A549 (cell line): ENCODE data around the gene YWHAE. TPM values are rescaled to one million over a fixed set of nuclear protein-coding genes. Genes with fewer than 3 reads are reported as not detected.

ENCODE experiments used
- ATAC-seq, 2 experiments: fragments of 200-7000 bp in 1 of 2; fragments of >200 bp in 1 of 2; cut with Nextera tagmentation in 1 of 2; cut with Tn5 transposase in 1 of 2; 3 replicates each; pipeline versions ENCODE4 v1.8.0 to v1.9.1; 2018 to 2020; ENCODE audit warnings: mild to moderate bottlenecking in 1 of 2, moderate library complexity in 1 of 2
- CTCF ChIA-PET: fragments of 300-600 bp; sonication (Branson Sonifier 250); formaldehyde crosslinking; extraction: SDS; loops from one replicate; lab custom pipeline; 2021; ENCODE audit warnings: antibody characterized with exemption, inconsistent platforms; lab: Yijun Ruan, JAX
- POLR2A ChIA-PET: fragments of 350-600 bp; formaldehyde crosslinking; extraction: SDS; loops from one replicate; lab custom pipeline; 2021; ENCODE audit warnings: antibody characterized with exemption, inconsistent platforms; lab: Yijun Ruan, JAX
- DNase-seq, 2 experiments: peaks; one replicate each; pipeline versions ENCODE4 v3.0.0 to v3.0.0-alpha.2; 2011 to 2016; ENCODE audit warnings: low read depth in 1 of 2, low spot score in 1 of 2
- FAIRE-seq: peaks from 2 replicates; lab custom pipeline; 2011; peaks lifted over from hg19 to GRCh38; lab: Jason Lieb, UNC
- H3K27ac ChIP-seq, 2 experiments: fragments of >200 bp; sonication (Bioruptor Twin); formaldehyde crosslinking; 3 replicates each; pipeline ENCODE4 v1.5.1; 2016 to 2017
- H3K4me1 ChIP-seq: fragments of >200 bp; sonication (Bioruptor Twin); formaldehyde crosslinking; 3 replicates; pipeline ENCODE4 v1.6.1; 2016
- H3K4me2 ChIP-seq: fragments of >200 bp; sonication (Bioruptor Twin); formaldehyde crosslinking; 3 replicates; pipeline ENCODE4 v1.6.1; 2016
- H3K4me3 ChIP-seq: fragments of >200 bp; sonication (Bioruptor Twin); formaldehyde crosslinking; 3 replicates; pipeline ENCODE4 v1.5.1; 2016
- H3K9me3 ChIP-seq: fragments of >200 bp; sonication (Bioruptor Twin); formaldehyde crosslinking; 3 replicates; pipeline ENCODE4 v1.6.1; 2016
- ATOH8 ChIP-seq: fragments of 250-450 bp; sonication (Bioruptor Pico); IDR thresholded peaks from 2 replicates; pipeline ENCODE4 v1.5.0; 2020; ENCODE audit warnings: low read depth, mild to moderate bottlenecking, moderate library complexity
- CEBPB ChIP-seq, 2 experiments: fragments of >200 bp in 1 of 2; sonication (Bioruptor Twin) in 1 of 2; formaldehyde crosslinking in 1 of 2; IDR thresholded peaks; 2 replicates each; pipeline ENCODE4 v1.6.1; 2012 to 2016
- CHD4 ChIP-seq: fragments of 200-600 bp; sonication (generic); IDR thresholded peaks from 2 replicates; pipeline ENCODE4 v1.6.1; 2016; ENCODE audit warnings: antibody characterized with exemption, mild to moderate bottlenecking, borderline replicate concordance
- CTCF ChIP-seq: fragments of >200 bp; sonication (Bioruptor Twin); formaldehyde crosslinking; IDR thresholded peaks from 3 replicates; pipeline ENCODE4 v1.5.1; 2016
- EHF ChIP-seq: fragments of 250-450 bp; sonication (Bioruptor Pico); IDR thresholded peaks from 2 replicates; pipeline ENCODE4 v1.5.0; 2020; ENCODE audit warnings: mild to moderate bottlenecking
- EHMT2 ChIP-seq: fragments of 200-600 bp; sonication (generic); IDR thresholded peaks from 2 replicates; pipeline ENCODE4 v1.6.1; 2016; ENCODE audit warnings: antibody characterized with exemption, low read depth, mild to moderate bottlenecking, moderate library complexity
- FOSB ChIP-seq: fragments of 250-450 bp; sonication (Bioruptor Pico); IDR thresholded peaks from 2 replicates; pipeline ENCODE4 v1.5.0; 2020; ENCODE audit warnings: mild to moderate bottlenecking, moderate library complexity
- HDAC2 ChIP-seq: fragments of 200-600 bp; sonication (generic); IDR thresholded peaks from 2 replicates; pipeline ENCODE4 v1.6.1; 2016
- HEYL ChIP-seq: fragments of 250-450 bp; sonication (Bioruptor Pico); IDR thresholded peaks from 2 replicates; pipeline ENCODE4 v1.8.0; 2021; ENCODE audit warnings: mild to moderate bottlenecking, moderate library complexity
- JUNB ChIP-seq: fragments of >200 bp; sonication (Bioruptor Twin); formaldehyde crosslinking; IDR thresholded peaks from 2 replicates; pipeline ENCODE4 v1.6.1; 2016
- KDM1A ChIP-seq: fragments of 200-600 bp; sonication (generic); IDR thresholded peaks from 2 replicates; pipeline ENCODE4 v1.6.1; 2016; ENCODE audit warnings: low read depth, mild to moderate bottlenecking
- MAZ ChIP-seq: fragments of 150-350 bp; IDR thresholded peaks from 2 replicates; pipeline ENCODE4 v1.6.1; 2014; ENCODE audit warnings: antibody characterized with exemption, low read depth, low read length, borderline replicate concordance
- NFE2L2 ChIP-seq: fragments of 150-350 bp; conservative IDR thresholded peaks from 2 replicates; pipeline ENCODE4 v1.6.1; 2014; ENCODE audit warnings: low read length
- POLR2AphosphoS2 ChIP-seq: conservative IDR thresholded peaks from 2 replicates; pipeline ENCODE4 v1.6.1; 2012; ENCODE audit warnings: low read length, improper control_type of control experiment, inconsistent platforms
- RAD21 ChIP-seq, 2 experiments: fragments of >200 bp in 1 of 2; sonication (Bioruptor Twin) in 1 of 2; formaldehyde crosslinking in 1 of 2; IDR thresholded peaks in 1 of 2; conservative IDR thresholded peaks in 1 of 2; 2 replicates in 1 of 2; 3 replicates in 1 of 2; pipeline ENCODE4 v1.6.1; 2012 to 2018; ENCODE audit warnings: inconsistent platforms in 1 of 2
- ZSCAN20 ChIP-seq: fragments of 250-450 bp; sonication (Bioruptor Pico); IDR thresholded peaks from 2 replicates; pipeline ENCODE4 v1.8.0; 2022; ENCODE audit warnings: mild to moderate bottlenecking, moderate library complexity
- WGBS: methylation state at CpG from one replicate; pipeline ENCODE4 v1.1.6; 2017; ENCODE audit errors: missing lambda C conversion rate; 5-methylcytosine and 5-hydroxymethylcytosine counted together
- polyA plus RNA-seq, 4 experiments: library from polyadenylated mRNA; depleted of rRNA in 3 of 4; stranded (reverse); fragments of >200 nt; fragmentation: RNase III in 1 of 4; extraction: RNeasy Plus Mini Kit Qiagen cat#74134 plus additional on column Dnase treatment in 1 of 4; gene quantifications; 2 replicates in 3 of 4; 3 replicates in 1 of 4; pipeline ENCODE4 v1.2.3, GENCODE V29; 2011 to 2017
- TF ChIP-seq, protein P1 (sequence below): IDR thresholded peaks from 2 replicates; pipeline ENCODE4 v1.6.1; 2012
- TF ChIP-seq, protein P2 (sequence below): IDR thresholded peaks from 2 replicates; pipeline ENCODE4 v1.6.1; 2012
- TF ChIP-seq, protein P3 (sequence below): fragments of 200-600 bp; sonication (generic); IDR thresholded peaks from 2 replicates; pipeline ENCODE4 v1.6.1; 2016; ENCODE audit warnings: antibody characterized with exemption, mild to moderate bottlenecking, moderate library complexity

YWHAE gene
- polyA plus RNA-seq, 2 of the 4 experiments (the other 2 are of a cell fraction): 1,284 to 1,548 TPM

DNA sequence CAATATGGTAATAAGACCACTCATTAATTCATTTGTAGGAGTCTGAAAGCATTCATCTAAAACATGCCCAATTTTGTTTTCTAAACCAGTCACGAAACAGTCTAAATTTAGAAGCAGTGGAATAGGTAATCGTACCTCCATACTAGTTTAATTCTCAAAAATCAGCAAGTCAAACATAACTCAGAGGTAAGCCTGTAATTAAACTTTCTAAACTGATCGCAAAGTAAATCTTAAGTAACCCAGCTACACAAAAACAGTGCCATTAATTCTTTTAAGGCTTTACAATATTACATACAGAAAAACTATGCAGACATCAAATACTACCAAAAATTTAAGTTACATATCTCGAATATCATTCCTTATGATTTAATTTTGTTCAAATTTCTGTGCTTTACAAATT, 31.4 kb downstream of the YWHAE start (continued):
- TF ChIP-seq, protein P1, sequence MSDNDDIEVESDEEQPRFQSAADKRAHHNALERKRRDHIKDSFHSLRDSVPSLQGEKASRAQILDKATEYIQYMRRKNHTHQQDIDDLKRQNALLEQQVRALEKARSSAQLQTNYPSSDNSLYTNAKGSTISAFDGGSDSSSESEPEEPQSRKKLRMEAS: no peak
- no peak for TF ChIP-seq RAD21 (conservative IDR thresholded peaks at IDR 0.05 in 1 of 2, IDR thresholded peaks at IDR 0.05 in 1 of 2)

DNA sequence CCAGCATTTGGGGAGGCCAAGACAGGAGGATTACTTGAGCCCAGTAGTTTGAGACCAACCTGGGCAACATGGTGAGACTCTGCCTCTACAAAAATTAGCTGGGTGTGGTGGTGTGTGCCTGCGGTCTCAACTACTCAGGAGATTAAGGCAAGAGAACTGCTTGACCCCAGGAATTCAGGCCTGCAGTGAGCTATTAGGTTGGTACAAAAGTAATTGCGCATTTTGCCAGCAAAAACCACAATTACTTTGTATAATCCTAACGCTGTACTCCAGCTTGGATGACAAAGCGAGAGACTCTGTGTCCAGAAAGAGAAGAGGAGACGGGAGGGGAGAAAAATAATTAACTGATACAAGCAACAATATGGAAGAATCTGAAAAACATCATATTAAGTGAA, 32.7 kb downstream of the YWHAE start:
- peak in 1 of 2 experiments; percentile 6; a peak in 3 of 6 replicates for ATAC-seq
- H3K9me3 ChIP-seq: no peaks in the 10 kb centered on the region
- ChIA-PET CTCF (interaction anchor here (0.7 to 6.6 kb wide), 6 partner anchors 10 to 149 kb away, joined by 3 to 123 read pairs (median 18); partner anchors contain the start of gene INPP5K), POLR2A (interaction anchor here (2.9 kb wide), 1 partner anchor 33 kb away, joined by 17 read pairs; the partner anchor contains the start of gene YWHAE)
- TF ChIP-seq NFE2L2 (no peak), CHD4 (no peak), POLR2AphosphoS2 (no peak), CEBPB (IDR thresholded peaks at IDR 0.05) (no peak), ATOH8 (CRISPR knock-in tag) (no peak), KDM1A (no peak), EHMT2 (no peak), ZSCAN20 (CRISPR knock-in tag) (no peak), HDAC2 (no peak), JUNB (no peak), FOSB (CRISPR knock-in tag) (no peak), HEYL (CRISPR knock-in tag) (no peak), EHF (no peak), CTCF (no peak), MAZ (no peak)
- TF ChIP-seq, protein P2, sequence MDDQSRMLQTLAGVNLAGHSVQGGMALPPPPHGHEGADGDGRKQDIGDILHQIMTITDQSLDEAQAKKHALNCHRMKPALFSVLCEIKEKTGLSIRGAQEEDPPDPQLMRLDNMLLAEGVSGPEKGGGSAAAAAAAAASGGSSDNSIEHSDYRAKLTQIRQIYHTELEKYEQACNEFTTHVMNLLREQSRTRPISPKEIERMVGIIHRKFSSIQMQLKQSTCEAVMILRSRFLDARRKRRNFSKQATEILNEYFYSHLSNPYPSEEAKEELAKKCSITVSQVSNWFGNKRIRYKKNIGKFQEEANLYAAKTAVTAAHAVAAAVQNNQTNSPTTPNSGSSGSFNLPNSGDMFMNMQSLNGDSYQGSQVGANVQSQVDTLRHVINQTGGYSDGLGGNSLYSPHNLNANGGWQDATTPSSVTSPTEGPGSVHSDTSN: no peak
- TF ChIP-seq, protein P3, sequence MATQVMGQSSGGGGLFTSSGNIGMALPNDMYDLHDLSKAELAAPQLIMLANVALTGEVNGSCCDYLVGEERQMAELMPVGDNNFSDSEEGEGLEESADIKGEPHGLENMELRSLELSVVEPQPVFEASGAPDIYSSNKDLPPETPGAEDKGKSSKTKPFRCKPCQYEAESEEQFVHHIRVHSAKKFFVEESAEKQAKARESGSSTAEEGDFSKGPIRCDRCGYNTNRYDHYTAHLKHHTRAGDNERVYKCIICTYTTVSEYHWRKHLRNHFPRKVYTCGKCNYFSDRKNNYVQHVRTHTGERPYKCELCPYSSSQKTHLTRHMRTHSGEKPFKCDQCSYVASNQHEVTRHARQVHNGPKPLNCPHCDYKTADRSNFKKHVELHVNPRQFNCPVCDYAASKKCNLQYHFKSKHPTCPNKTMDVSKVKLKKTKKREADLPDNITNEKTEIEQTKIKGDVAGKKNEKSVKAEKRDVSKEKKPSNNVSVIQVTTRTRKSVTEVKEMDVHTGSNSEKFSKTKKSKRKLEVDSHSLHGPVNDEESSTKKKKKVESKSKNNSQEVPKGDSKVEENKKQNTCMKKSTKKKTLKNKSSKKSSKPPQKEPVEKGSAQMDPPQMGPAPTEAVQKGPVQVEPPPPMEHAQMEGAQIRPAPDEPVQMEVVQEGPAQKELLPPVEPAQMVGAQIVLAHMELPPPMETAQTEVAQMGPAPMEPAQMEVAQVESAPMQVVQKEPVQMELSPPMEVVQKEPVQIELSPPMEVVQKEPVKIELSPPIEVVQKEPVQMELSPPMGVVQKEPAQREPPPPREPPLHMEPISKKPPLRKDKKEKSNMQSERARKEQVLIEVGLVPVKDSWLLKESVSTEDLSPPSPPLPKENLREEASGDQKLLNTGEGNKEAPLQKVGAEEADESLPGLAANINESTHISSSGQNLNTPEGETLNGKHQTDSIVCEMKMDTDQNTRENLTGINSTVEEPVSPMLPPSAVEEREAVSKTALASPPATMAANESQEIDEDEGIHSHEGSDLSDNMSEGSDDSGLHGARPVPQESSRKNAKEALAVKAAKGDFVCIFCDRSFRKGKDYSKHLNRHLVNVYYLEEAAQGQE: no peak
- TF ChIP-seq, all 56 proteins: peak for 0
- 69% methylated on average over 5 of the region's 5 CpGs for WGBS
- Histone ChIP-seq H3K4me3 (no peak overlapping the region), H3K4me1 (peaks cover 52% of the 10 kb centered on the region), H3K27ac (peak overlapping the region; percentile 17 to 68; a peak in 5 of 6 replicates), H3K4me2 (peak overlapping the region; percentile 50)
- DNase-seq: no peak
- no peak for FAIRE-seq
